ENCODE results near the gene MOK. TPM values are rescaled to one million over a fixed set of nuclear protein-coding genes. Genes with fewer than 3 reads are reported as not detected.
"Not testable (repeated sequence)": the region's sequence is repeated elsewhere in the genome, so short reads cannot be mapped to it uniquely, and the experiment has no call there.

Gene MOK
- total RNA-seq, 1 donor from 2014 or later: 28.1 TPM

DNA sequence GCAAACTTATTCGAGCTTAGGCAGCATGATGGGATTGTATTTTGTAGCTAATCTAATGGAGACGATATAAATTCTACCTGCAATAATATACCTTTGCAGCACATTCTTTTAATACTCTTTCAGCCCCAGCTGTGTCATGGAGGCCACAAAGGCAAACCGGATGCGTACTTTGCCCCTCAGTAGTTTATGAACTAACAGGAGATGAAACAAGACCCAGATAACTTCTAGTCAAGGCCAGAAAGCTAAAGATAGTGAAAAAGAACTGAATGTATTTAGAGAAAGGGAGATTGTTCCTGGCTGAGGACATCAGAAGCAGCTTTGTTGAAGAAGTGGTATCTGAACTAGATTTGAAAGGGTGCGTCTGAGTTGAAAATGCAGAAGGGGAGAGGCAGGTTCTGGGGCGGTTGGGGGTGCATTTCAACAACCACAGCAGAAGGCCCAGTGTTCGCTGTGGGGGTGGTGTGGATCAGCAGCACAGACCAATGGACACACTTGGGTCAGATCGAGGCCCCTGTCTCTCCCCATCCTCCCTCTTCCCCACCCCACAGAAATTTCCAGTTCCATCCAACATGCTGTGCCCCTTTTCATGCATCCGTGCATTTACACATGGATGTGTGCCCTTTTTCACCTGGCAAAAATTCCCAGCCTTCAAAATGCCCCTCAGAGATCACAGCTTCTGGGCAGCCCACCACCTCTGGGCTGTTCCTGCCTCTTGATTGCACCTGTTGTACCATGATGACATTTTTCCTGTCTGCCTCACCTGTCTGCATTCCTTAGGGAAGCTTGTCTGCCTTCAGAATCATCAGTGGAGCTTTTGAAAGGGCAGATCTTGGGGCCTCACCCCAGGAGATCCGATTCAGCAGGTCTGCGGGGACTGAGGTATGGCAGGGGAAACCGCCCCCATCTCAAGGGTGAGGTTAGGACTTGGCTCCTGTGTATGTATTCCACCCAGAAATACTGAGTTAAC is 16.8 kb upstream of the MOK start:
- DNase-seq: no peak

DNA sequence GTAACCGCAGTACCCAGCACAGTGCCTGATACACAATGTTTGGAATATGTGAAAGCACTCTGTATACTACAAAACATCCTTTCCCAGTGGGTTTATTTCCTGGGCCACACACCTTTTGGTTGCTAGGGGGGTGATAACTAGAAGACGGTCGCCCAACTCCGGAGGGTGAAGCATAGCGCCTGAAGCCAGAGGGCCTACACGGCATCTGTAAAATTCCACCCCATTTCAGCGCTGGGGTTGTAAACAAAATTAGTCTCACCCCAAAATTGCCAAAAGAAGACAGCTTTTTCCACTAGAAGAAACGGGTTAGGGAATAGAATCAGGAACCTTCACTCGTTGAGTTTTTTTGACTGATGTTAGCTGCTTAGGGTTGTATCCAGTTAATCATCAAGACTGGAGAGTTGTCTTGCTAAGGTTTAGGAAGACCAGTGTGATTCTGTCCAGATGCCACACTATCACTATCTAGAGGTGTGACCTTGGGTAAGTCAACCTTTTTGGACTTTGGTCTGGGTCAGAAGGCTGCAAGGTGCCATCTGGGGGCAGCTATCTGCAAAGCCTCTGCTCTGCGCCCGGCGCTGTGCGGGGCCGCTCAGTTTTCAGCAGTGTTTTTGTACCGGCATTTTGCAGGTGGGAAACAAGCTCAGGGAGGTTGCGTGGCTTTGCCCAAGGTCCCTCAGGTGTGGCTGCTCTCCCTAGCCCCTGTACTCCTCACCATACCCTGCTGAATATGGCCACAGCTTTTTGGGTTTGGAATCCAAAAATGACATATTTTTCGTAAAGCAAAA is 15.9 kb upstream of the MOK start:
- no peak for DNase-seq

DNA sequence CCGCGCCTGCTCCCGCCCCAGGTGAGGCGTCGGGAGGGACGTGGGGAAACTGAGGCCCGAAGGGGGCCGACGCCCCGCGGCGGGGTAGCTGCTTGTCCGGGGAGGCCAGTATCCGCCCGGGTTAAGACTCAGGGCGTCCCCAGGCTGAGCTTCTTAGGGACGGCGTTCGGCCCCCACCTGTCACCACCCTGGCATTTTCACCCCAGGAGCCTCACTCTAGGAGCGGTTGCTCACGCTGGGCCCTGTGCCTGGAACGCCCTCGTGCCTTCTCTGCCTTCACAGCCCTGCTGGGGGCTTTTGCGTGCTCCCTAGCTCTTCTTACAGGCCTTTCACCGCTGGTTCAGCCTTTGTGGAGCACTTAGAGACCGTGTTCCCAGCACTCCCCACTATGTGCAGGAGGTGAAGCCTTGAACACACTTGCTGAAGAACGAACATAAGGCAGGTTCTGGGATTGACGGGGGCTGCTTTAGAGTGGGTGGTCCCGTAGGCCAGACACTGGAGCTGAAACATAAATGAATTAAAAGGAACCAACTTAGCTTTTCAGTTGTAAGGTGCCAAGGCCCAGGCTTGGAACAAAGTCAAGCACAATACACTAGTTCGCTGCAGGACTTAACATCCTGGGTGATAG is 15.2 kb upstream of the MOK start:
- peak; percentile 28 for DNase-seq

DNA sequence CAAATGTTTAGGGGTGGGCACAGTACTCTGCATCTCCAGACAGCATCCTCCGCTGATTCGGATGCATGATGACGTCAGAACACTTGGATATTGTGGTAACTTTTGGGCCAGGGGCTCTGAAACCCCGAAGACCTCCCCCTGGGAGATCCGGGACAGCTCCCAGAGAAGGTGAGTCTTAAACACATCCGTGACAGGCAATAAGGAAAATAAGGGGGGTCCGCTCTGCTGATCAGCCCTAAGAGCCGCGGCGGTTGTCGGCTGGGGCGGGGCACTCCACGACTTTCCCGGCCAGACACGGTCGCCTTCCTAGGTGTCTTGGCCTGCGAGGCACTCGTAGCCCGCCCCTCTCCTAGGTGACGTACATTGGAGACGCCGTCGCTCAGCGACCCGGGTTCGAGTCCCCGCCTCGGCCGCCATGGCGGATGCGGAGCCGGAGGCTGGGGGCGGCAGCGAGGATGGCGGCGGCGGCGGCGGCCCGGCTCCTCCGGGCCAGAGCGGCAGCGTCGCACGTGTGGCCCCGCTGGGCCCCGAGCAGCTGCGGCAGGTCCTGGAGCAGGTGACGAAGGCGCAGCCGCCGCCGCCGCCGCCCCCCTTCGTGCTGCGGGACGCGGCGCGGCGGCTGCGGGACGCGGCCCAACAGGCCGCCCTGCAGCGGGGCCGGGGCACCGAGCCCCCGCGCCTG is 14.5 kb upstream of the MOK start, which contains the start of gene ZNF839:
Gene ZNF839, plus strand, starts transcription at position 396 of the 682 bp plus-strand sequence. Its CDS starts 20 bp downstream, at position 416.
- DNase-seq: peak; percentile 83

DNA sequence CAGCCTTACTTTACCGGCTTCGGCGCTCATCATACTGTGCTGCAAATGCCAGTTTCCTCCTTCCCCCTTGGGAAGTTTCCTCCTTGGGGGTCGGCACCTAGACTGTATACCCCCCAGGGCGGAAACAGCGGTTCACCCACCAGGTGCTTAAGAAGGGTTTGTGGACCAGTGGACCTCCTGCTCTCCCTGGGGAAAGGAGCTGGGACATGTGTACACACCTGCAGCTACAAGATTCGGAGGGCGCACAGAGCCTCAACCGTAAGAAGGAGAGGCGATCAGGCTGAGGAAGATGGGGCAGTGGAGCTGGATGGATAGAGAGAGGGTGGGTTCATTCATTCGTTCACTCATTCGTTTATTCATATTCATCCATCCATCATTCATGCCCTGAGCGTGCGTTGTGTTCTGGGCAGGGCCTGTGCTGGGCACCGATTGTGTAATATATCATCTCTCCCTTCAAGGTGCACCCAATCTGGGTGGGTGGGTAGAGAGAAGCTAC is 13.9 kb upstream of the MOK start:
- DNase-seq: no peak

DNA sequence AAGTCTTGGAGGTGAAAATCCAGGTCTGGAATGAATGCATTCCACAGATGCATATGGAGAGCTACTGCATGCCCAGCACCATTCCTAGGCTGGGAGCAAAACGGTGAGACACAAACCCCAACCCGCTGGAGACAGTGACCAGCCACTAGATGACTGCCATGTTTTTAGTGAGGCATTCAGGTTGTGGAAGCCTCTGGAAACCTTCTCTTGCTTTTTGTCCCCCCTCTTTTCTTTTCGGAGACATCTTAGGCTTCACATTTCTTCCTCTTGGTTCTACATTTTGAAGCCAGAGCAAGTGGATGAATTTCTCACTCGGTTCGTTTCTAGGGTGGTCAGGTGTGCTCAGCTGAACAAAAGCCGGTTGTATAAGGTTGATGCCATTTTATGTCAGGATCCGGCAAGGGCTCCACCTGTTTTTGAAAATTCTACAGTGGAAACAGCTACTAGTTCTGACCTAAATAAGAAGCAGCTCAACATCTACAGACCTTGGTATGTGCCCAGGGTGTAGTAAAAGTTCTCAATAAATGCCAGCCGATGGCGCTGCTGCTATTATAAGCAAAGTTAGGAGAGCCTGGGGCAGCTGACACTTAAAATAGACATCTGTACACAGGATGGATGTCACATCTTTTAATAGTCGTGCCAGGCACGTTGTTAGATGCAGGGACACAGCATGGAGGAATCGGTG is 12.7 kb upstream of the MOK start:
- DNase-seq: peak; percentile 9

DNA sequence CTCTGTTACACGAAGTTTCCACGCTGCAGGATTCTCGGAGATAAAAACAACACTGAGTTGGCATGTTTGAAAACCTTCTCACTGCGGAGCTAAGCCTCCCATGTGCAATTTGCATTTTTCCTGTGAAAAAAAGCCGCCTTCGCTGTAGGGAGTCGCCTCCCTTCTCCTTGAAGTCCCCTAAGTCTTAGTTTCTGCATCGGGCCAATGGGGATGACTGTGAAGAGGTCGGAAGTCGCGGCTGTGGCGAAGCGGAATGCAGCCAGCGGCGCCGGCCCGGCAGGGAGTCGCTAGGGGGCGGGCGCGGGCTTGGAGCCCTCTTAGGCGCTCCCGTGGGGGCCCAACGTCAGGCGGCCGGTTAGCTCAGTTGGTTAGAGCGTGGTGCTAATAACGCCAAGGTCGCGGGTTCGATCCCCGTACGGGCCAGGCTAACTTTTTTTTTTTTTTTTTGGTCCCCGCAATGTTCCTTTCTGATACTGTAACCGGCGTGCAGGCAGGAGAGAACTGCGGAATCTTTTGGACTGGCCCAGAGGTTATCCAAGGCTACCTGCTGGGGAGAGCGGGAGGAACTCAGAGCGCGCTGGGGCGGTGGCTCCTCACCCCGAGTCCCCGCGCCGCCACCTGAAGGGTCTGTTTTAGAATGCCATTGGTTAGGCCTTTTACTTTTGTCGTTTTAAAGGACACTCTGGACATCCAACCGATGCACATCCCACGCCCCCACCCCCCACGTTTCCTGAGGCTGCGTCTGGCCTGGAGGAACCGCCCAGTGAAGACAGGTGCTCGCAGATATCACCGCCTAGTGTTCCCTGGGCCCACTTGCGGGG is 12.0 kb upstream of the MOK start:
- peak; percentile 86 for DNase-seq

DNA sequence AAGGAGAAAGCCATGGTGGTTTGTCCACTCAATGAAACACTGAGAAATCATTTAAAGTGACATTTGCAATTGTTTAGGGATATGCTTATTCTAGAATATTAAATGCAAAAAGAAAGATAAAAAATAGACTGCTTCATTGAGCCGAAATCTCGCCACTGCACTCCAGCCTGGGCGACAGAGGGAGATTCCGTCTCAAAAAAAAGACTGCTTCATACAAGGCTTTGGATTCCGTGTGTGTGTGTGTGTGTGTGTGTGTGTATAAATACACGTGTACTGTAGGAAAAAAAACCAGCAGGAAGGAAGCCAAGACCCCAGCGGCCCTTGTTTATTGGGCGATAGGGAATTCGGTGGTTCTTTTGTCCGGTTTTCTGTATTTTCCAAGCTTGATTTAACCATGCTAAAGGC is 11.4 kb upstream of the MOK start:
- no peak for DNase-seq

DNA sequence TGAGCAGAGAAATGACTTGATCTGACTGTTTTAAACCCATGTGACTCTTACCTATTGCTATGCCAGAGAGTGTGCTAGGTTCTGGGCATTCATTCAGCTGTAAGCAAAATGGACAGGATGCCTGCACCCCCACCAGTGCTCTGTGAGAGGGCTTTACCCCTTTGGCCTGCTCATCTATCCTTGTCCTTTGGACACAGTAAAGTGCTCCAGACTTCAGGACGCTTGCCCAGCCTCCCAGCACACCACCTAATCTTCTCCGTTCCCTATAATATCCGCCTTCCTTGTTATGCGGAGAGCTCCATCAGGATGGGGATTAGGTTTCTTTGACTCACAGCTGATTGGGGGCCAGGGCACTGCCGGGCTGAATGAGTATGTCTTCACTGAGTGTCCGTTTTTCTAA is 10.2 kb upstream of the MOK start:
- DNase-seq: no peak

DNA sequence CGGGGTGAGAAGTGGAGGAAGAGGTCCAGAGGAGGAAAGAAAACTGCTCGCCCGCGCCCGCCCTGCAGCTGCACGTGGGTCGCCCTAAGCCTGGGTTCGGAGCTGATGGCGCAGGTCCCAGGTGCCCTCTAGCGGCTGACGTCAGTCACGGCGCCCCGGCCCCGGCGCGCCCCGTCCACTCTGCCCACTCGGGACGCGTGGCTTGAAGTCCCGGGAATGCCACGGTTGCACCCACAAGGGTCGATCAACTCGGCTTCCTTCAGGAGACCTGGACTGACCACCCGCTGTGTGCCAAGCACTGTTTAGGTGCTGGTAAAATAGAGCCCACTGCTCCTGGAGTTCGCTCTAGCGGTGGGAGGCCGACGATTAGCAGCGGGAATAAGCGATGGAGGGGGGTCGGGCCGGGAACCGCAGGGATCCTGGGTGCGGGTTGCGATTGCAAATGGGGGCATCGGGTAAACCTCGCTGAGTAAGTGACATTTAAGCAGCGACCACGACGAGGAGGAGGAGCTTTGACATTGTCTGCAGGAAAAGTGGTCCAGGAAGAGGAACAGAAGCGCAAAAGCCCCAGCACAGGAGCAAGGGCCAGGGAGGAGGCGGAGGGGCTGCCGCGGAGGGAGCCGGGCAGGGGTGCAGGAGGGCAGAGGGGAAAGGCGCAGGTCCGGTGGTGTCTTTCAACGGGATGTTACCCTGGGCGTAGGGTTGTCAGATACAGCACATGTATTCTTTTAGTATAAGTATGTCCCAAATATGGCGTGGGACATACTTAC is 9.5 kb upstream of the MOK start:
- peak; percentile 79 for DNase-seq

DNA sequence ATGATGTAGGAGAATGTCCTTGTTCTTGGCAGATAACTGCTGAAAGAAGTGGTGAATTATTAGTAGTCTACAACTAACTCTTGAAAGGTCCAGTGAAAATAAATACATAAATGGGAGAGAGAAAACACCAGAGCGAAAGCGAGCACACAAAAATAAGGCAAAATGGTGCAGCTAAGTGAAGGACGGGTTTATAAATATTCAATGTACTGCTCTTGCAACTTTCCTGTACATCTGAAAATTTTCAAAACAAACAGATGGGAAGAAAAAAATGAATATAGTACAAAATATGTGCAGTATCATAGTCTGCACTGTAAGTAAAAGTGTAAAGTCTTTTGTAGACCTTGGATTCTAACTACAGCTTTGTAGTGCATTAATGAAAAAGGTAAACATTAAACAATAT is 1.3 kb downstream of the MOK start:
- no peak for DNase-seq

DNA sequence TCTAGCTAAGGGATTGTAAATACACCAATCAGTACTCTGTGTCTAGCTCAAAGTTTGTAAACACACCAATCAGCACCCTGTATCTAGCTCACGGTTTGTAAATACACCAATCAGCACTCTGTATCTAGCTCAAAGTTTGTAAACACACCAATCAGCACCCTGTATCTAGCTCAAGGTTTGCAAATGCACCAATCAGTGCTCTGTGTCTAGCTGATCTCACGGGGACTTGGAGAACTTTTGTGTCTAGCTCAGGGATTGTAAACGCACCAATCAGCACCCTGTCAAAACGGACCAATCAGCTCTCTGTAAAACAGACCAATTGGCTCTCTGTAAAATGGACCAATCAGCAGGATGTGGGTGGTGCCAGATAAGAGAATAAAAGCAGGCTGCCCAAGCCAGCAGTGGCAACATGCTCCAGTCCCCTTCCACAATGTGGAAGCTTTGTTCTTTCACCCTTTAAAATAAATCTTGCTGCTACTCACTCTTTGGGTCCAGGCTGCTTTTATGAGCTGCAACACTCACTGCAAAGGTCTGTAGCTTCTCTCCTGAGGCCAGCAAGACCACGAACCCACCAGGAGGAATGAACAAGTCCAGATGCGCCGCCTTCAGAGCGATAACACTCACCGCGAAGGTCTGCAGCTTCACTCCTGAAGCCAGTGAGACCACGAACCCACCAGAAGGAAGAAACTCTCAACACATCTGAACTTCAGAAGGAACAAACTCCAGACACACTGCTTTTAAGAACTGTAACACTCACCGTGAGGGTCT is 6.5 kb downstream of the MOK start:
- DNase-seq: not testable (repeated sequence)

DNA sequence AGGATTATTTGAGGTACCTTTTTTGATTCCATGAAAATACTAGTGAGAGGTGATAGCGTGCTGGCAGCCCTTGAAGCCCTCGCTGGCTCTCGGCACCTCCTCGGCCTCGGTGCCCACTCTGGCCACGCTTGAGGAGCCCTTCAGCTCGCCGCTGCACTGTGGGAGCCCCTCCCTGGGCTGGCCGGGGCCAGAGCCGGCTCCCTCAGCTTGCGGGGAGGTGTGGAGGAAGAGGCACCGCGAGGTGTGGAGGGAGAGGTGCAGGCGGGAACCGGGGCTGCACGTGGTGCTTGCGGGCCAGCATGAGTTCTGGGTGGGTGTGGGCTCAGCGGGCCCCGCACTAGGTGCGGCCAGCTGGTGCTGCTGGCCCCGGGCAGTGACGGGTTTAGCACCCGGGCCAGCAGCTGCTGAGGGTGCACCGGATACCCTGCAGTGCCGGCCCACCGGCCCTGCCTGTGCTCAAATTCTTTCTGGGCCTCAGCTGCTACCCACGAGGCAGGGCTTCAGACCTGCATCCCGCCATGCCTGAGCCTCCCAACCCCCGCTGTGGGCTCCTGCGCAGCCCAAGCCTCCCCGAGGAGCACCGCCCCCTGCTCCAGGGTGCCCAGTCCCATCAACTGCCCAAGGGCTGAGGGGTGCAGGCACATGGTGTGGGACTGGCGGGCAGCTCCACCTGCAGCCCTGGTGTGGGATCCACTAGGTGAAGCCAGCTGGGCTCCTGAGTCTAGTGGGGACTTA is 7.4 kb downstream of the MOK start:
- DNase-seq: no peak

DNA sequence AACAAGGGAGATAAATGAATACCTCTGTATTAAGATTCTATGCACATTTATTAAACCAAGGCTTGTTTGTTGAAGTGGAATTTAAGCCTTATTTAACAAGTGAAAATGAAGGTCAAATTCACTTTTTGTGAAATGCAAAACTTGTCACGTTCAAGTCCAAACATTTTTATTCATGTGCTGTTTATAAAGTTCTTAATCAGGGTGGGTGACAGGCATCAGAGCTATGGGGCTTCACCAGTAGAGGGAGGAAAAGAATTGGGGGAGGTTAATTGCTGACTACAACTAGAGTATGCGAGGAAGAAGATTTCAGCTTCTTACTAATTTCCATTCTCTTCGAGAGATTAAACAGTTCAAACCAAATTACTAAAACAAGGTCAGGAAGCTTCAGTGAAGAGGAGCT is 9.7 kb downstream of the MOK start:
- no peak for DNase-seq

DNA sequence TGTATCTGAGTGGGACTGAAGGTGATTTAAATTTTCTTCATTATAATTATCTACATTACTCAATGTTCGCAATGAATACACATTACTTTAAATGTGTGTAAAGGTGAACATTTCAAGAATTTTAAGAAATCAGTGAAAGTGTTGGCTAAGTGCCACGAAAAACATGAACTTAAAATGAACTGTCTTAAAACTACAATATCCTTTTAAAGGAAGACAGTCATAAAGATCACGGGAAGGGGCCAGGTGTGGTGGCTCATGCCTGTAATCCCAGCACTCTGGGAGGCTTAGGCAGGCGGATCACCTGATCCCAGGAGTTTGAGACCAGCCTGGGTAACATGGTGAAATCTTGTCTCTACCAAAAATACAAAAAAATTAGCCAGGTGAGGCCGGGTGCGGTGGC is 11.2 kb downstream of the MOK start:
- no peak for DNase-seq

DNA sequence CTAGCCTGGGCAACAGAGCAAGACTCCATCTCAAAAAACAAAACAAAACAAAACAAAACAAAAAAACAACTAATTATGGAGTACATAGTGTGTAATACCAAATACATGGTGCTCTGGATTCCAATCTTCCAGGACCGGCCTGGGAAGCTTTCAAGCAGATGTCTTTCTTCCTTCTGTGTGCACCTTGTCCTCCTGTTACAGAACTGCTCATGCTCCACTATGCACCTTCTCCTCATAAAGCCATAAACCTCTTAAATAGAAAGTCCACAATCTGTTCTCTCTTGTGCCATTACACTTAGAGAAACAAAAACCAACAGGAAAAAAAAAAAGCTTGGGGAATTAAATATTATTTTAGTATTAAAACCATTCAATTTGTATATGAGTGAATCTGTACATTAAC is 12.5 kb downstream of the MOK start:
- DNase-seq: no peak

DNA sequence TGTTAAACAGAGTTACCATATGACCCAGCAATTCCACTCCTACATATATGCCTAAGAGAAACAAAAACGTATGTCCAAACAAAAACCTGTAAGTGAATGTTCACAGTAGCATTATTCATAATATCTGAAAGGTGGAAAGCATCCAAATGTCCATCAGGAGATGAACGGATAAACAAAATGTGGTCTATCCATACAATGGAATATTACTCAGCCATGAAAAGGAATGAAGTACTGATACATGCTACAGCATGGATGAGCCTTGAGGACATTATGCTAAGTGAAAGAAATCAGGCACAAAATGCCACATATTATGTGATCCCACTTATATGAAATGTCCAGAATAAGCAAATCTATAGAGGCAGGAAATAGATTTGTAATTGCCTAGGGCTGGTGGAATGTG is 16.8 kb downstream of the MOK start:
- no peak for DNase-seq

DNA sequence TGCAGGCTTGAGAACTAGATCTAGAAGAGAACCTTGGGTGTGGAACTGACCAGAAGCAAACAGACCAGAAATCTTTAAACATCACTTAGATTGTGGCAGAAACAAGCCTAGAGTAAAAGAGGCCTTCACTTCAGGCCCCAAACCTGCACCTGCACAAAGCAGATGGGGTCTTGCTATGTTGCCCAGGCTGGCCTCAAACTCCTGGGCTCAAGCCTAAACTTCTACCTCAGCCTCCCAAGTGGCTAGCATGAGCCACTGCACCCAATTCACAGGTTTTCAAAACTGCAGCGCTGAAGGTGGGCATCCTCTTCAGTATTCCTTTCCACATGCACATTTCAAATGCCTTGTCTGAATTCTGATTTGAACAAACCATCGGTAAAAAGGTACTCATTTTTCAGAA is 19.9 kb downstream of the MOK start:
- DNase-seq: no peak
